HCT116 (cell line): ENCODE measurements around the gene AFAP1L2. TPM values are rescaled to one million over a fixed set of nuclear protein-coding genes. Genes with fewer than 3 reads are reported as not detected.

Experiments used
- ATAC-seq: fragments of 200-7000 bp; cut with Tn5 transposase; 2 replicates; pipeline ENCODE4 v1.9.1; 2020; ENCODE audit warnings: mild to moderate bottlenecking, moderate library complexity
- BruUV-seq: library from RNA; stranded (reverse); fragments of 400-500 nt; replicated peaks from 2 replicates; lab custom pipeline; 2021; lab: Mats Ljungman, UMichigan
- CTCF ChIA-PET: fragments of 300-600 bp; sonication (Branson Sonifier 250); formaldehyde crosslinking; loops from one replicate; lab custom pipeline; 2021; ENCODE audit warnings: antibody characterized with exemption; lab: Charles Lee
- POLR2A ChIA-PET: fragments of 300-600, 350-600 bp; sonication (Branson Sonifier 250); formaldehyde crosslinking; loops from one replicate; lab custom pipeline; 2021; ENCODE audit warnings: antibody characterized with exemption; lab: Charles Lee
- RAD21 ChIA-PET, 2 experiments: fragments of 300-600 bp; sonication (Branson Sonifier 250); formaldehyde crosslinking; loops; one replicate each; lab custom pipeline; 2023; ENCODE audit warnings: low total read pairs in 2 of 2; ENCODE audit not compliant: uncharacterized antibody in 2 of 2, unreplicated experiment in 2 of 2, low non-redundant PET in 1 of 2; lab: Charles Lee
- DNase-seq: peaks from one replicate; pipeline ENCODE4 v3.0.0-alpha.2; 2010; ENCODE audit warnings: low read depth, low spot score
- H2AFZ ChIP-seq: fragments of 200-600 bp; shearing (Covaris generic), sonication (generic); 2 replicates; pipeline ENCODE4 v1.6.1; 2017; ENCODE audit warnings: low read depth, mixed run types, mixed read lengths, antibody characterized with exemption, low read length; ENCODE audit not compliant: poor library complexity, severe bottlenecking
- H3K27ac ChIP-seq: 2 replicates; pipeline ENCODE4 v1.5.1; 2012; ENCODE audit warnings: low read depth, low read length
- H3K27me3 ChIP-seq: fragments of 200-600 bp; sonication (generic); 2 replicates; pipeline ENCODE4 v1.6.1; 2016; ENCODE audit warnings: mixed run types, low read length, mixed read lengths; ENCODE audit not compliant: insufficient read depth
- H3K36me3 ChIP-seq, 2 experiments: fragments of 200-500 bp in 1 of 2; fragments of 200-600 bp in 1 of 2; sonication (Bioruptor generic) in 1 of 2; sonication (generic) in 1 of 2; 2 replicates each; pipeline versions ENCODE4 v1.5.1 to v1.6.1; 2014 to 2016; ENCODE audit warnings: low read length in 2 of 2, inconsistent platforms in 1 of 2, mixed read lengths in 1 of 2, mixed run types in 1 of 2; ENCODE audit not compliant: insufficient read depth in 2 of 2, control insufficient read depth in 1 of 2
- H3K4me1 ChIP-seq, 2 experiments: fragments of 200-600 bp in 1 of 2; sonication (generic) in 1 of 2; 2 replicates each; pipeline versions ENCODE4 v1.5.1 to v1.6.1; 2012 to 2017; ENCODE audit warnings: low read length in 2 of 2, inconsistent platforms in 1 of 2, mild to moderate bottlenecking in 1 of 2, mixed read lengths in 1 of 2, mixed run types in 1 of 2, moderate library complexity in 1 of 2; ENCODE audit not compliant: insufficient read depth in 2 of 2, control insufficient read depth in 1 of 2
- H3K4me2 ChIP-seq: fragments of 200-600 bp; sonication (generic); 2 replicates; pipeline ENCODE4 v1.6.1; 2017; ENCODE audit warnings: mixed run types, low read length, mixed read lengths
- H3K4me3 ChIP-seq, 2 experiments: fragments of 200-600 bp in 1 of 2; sonication (generic) in 1 of 2; replicated peaks in 1 of 2; 2 replicates each; pipeline ENCODE4 v1.5.1; 2011 to 2016; ENCODE audit warnings: low read length in 2 of 2, control low read depth in 1 of 2, low read depth in 1 of 2, mild to moderate bottlenecking in 1 of 2, mixed read lengths in 1 of 2, mixed run types in 1 of 2
- H3K79me2 ChIP-seq: fragments of 200-600 bp; sonication (generic); 2 replicates; pipeline ENCODE4 v1.6.1; 2017; ENCODE audit warnings: mild to moderate bottlenecking, mixed run types, low read length, moderate library complexity, mixed read lengths; ENCODE audit not compliant: insufficient read depth
- H3K9ac ChIP-seq: fragments of 200-600 bp; sonication (generic); 2 replicates; pipeline ENCODE4 v1.6.1; 2016; ENCODE audit warnings: low read length, mixed read lengths
- H3K9me2 ChIP-seq: fragments of 200-600 bp; sonication (generic), shearing (Covaris generic); 2 replicates; pipeline ENCODE4 v1.6.1; 2017; ENCODE audit warnings: mixed run types, mild to moderate bottlenecking, moderate library complexity; ENCODE audit not compliant: insufficient read depth
- H3K9me3 ChIP-seq, 2 experiments: fragments of 200-500 bp in 1 of 2; fragments of 200-600 bp in 1 of 2; sonication (Bioruptor generic) in 1 of 2; sonication (generic) in 1 of 2; 2 replicates each; pipeline ENCODE4 v1.6.1; 2014 to 2017; ENCODE audit warnings: low read length in 2 of 2, mixed read lengths in 2 of 2, inconsistent platforms in 1 of 2, low read depth in 1 of 2, mild to moderate bottlenecking in 1 of 2, mixed run types in 1 of 2, moderate library complexity in 1 of 2; ENCODE audit not compliant: control insufficient read depth in 1 of 2, insufficient read depth in 1 of 2
- H4K20me1 ChIP-seq: fragments of 200-600 bp; sonication (generic), shearing (Covaris generic); 2 replicates; pipeline ENCODE4 v1.6.1; 2017; ENCODE audit warnings: mixed run types, mild to moderate bottlenecking, moderate library complexity; ENCODE audit not compliant: insufficient read depth
- ATF3 ChIP-seq: IDR thresholded peaks from 2 replicates; pipeline ENCODE4 v1.6.1; 2012
- EGR1 ChIP-seq: IDR thresholded peaks from 2 replicates; pipeline ENCODE4 v1.6.1; 2012; ENCODE audit warnings: low read depth
- EZH2phosphoT487 ChIP-seq: fragments of 200-600 bp; IDR thresholded peaks from 2 replicates; pipeline ENCODE4 v1.6.1; 2018; ENCODE audit warnings: antibody characterized with exemption, borderline replicate concordance
- JUND ChIP-seq: IDR thresholded peaks from 2 replicates; pipeline ENCODE4 v1.6.1; 2012
- POLR2A ChIP-seq: IDR thresholded peaks from 2 replicates; pipeline ENCODE4 v1.7.0; 2011; ENCODE audit warnings: borderline replicate concordance; ENCODE audit not compliant: insufficient read depth, insufficient read length; ENCODE audit errors: extremely low read depth
- POLR2AphosphoS5 ChIP-seq: IDR thresholded peaks from 2 replicates; pipeline ENCODE4 v1.6.1; 2011; ENCODE audit warnings: mild to moderate bottlenecking, low read depth, low read length, moderate library complexity
- SIN3A ChIP-seq: IDR thresholded peaks from 2 replicates; pipeline ENCODE4 v1.6.1; 2012; ENCODE audit warnings: low read depth
- YY1 ChIP-seq: IDR thresholded peaks from 2 replicates; pipeline ENCODE4 v1.6.1; 2011; ENCODE audit warnings: low read length, low read depth, moderate library complexity, mild to moderate bottlenecking; ENCODE audit not compliant: insufficient replicate concordance; ENCODE audit errors: extremely low read depth
- intact Hi-C: fragments of 100-400 bp; cut with micrococcal nuclease; formaldehyde crosslinking; loops from 2 replicates; pipeline ENCODE4 v1.10.0; 2022
- total RNA-seq: library from RNA; stranded (reverse); gene quantifications from one replicate; pipeline ENCODE4 v1.2.1, GENCODE V29; 2021; ENCODE audit not compliant: unreplicated experiment
- TF ChIP-seq, protein P1 (sequence below): IDR thresholded peaks from 2 replicates; pipeline ENCODE4 v1.6.1; 2011; ENCODE audit warnings: mild to moderate bottlenecking, low read length, moderate library complexity; ENCODE audit not compliant: insufficient replicate concordance; ENCODE audit errors: extremely low read depth

Gene AFAP1L2
- total RNA-seq, 1 experiment from 2014 or later = 0.93 TPM

GRCh38 chr10:114406455-114406854, 2.2 kb upstream of the AFAP1L2 start:
- Histone ChIP-seq H3K9ac (no peak overlapping the region), H3K36me3 (no peaks in the 10 kb centered on the region), H3K79me2 (no peaks in the 10 kb centered on the region), H3K9me2 (no peaks in the 10 kb centered on the region), H3K4me1 (peaks cover 0 to 13% of the 10 kb centered on the region in 2 experiments; a peak in 1 of 4 replicates), H2AFZ (no peak overlapping the region), H3K4me3 (no peak overlapping the region), H3K9me3 (no peaks in the 10 kb centered on the region), H4K20me1 (no peaks in the 10 kb centered on the region; the same call in 1 of the 2 replicates), H3K27me3 (peaks cover 38% of the 10 kb centered on the region), H3K27ac (no peak overlapping the region), H3K4me2 (no peak overlapping the region)
- ATAC-seq (no peak), DNase-seq (no peak)
- TF ChIP-seq, protein P1, sequence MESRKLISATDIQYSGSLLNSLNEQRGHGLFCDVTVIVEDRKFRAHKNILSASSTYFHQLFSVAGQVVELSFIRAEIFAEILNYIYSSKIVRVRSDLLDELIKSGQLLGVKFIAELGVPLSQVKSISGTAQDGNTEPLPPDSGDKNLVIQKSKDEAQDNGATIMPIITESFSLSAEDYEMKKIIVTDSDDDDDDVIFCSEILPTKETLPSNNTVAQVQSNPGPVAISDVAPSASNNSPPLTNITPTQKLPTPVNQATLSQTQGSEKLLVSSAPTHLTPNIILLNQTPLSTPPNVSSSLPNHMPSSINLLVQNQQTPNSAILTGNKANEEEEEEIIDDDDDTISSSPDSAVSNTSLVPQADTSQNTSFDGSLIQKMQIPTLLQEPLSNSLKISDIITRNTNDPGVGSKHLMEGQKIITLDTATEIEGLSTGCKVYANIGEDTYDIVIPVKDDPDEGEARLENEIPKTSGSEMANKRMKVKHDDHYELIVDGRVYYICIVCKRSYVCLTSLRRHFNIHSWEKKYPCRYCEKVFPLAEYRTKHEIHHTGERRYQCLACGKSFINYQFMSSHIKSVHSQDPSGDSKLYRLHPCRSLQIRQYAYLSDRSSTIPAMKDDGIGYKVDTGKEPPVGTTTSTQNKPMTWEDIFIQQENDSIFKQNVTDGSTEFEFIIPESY = no peak
- TF ChIP-seq YY1 = no peak
- no peak for TF ChIP-seq EGR1
- TF ChIP-seq SIN3A = no peak
- no peak for TF ChIP-seq EZH2phosphoT487
- TF ChIP-seq ATF3 = no peak
- no peak for TF ChIP-seq POLR2A
- no peak for TF ChIP-seq JUND
- TF ChIP-seq POLR2AphosphoS5 = no peak
- CTCF ChIA-PET = no interaction called here
- intact Hi-C loops = no loop called here
- RAD21 ChIA-PET = no interaction called here
- POLR2A ChIA-PET = no interaction called here
- BruUV-seq = no TSS peak
